Peyer's patch (tissue), 4 donors: ENCODE data around the gene NWD2. TPM values are rescaled to one million over a fixed set of nuclear protein-coding genes. Genes with fewer than 3 reads are reported as not detected.

ENCODE experiments used
- DNase-seq, 3 donors: peaks; one replicate each; pipeline ENCODE4 v3.0.0-alpha.2; 2017 to 2019
- H3K27ac ChIP-seq, 4 donors: fragments of 200-600 bp; sonication (generic); one replicate each; pipeline ENCODE4 v1.5.1; 2016 to 2019
- H3K27me3 ChIP-seq, 2 donors: fragments of 200-600 bp; sonication (generic); one replicate each; pipeline ENCODE4 v1.5.1; 2019
- H3K36me3 ChIP-seq, 3 donors: fragments of 200-600 bp; sonication (generic); one replicate each; pipeline ENCODE4 v1.5.1; 2016 to 2019
- H3K4me1 ChIP-seq, 4 donors: fragments of 200-600 bp; sonication (generic); one replicate each; pipeline ENCODE4 v1.5.1; 2016 to 2019
- H3K4me3 ChIP-seq, 4 donors: fragments of 200-600 bp; sonication (generic); 1 replicate in 3 of 4; 2 replicates in 1 of 4; pipeline ENCODE4 v1.5.1; 2016 to 2019; ENCODE audit warnings: mild to moderate bottlenecking in 1 of 4
- H3K9me3 ChIP-seq, 4 donors: fragments of 200-600 bp; sonication (generic); one replicate each; pipeline ENCODE4 v1.5.1; 2016 to 2019; ENCODE audit warnings: mild to moderate bottlenecking in 1 of 4
- CTCF ChIP-seq, 6 experiments: fragments of 450-650 bp in 4 of 6; fragments of 200-600 bp in 2 of 6; sonication (generic) in 1 of 6; IDR thresholded peaks; one replicate each; pipeline ENCODE4 v1.5.1; 2017 to 2019; ENCODE audit warnings: antibody characterized with exemption in 6 of 6, mild to moderate bottlenecking in 3 of 6, moderate library complexity in 1 of 6
- POLR2A ChIP-seq, 2 donors: fragments of 450-650 bp; IDR thresholded peaks; one replicate each; pipeline ENCODE4 v1.5.1; 2017; ENCODE audit warnings: antibody characterized with exemption in 2 of 2, mild to moderate bottlenecking in 2 of 2, moderate library complexity in 2 of 2
- total RNA-seq, 4 donors: library from RNA; depleted of rRNA; stranded (reverse); fragments of >200 nt; gene quantifications; one replicate each; pipeline ENCODE4 v1.1.0, GENCODE V29; 2016

NWD2 gene
- total RNA-seq, 4 donors from 2014 or later, result not detected

GRCh38 chr4:37447886-37448285, 203.3 kb downstream of the NWD2 start:
- no peaks in the 10 kb centered on the region for H3K4me1 ChIP-seq
- no peak overlapping the region for H3K27ac ChIP-seq
- TF ChIP-seq POLR2A (IDR thresholded peaks at IDR 0.05) (no peak), CTCF (IDR thresholded peaks at IDR 0.05) (no peak)
- DNase-seq, result no peak
- no peaks in the 10 kb centered on the region for H3K9me3 ChIP-seq
- H3K36me3 ChIP-seq, result no peaks in the 10 kb centered on the region
- H3K4me3 ChIP-seq, result no peak overlapping the region
- no peaks in the 10 kb centered on the region for H3K27me3 ChIP-seq

GRCh38 chr4:37450309-37450708, 205.8 kb downstream of the NWD2 start:
- Histone ChIP-seq H3K4me3 (no peak overlapping the region), H3K27me3 (no peaks in the 10 kb centered on the region), H3K4me1 (peaks cover 0 to 5% (median 0%) of the 10 kb centered on the region in 4 donors), H3K27ac (no peak overlapping the region), H3K36me3 (no peaks in the 10 kb centered on the region), H3K9me3 (no peaks in the 10 kb centered on the region)
- TF ChIP-seq CTCF (IDR thresholded peaks at IDR 0.05) (no peak), POLR2A (IDR thresholded peaks at IDR 0.05) (no peak)
- no peak for DNase-seq

GRCh38 chr4:37450911-37451310, 206.4 kb downstream of the NWD2 start:
- TF ChIP-seq CTCF (IDR thresholded peaks at IDR 0.05) (no peak), POLR2A (IDR thresholded peaks at IDR 0.05) (no peak)
- H3K27ac ChIP-seq, result no peak overlapping the region
- no peaks in the 10 kb centered on the region for H3K36me3 ChIP-seq
- no peaks in the 10 kb centered on the region for H3K27me3 ChIP-seq
- H3K9me3 ChIP-seq, result no peaks in the 10 kb centered on the region
- peaks cover 0 to 5% (median 0%) of the 10 kb centered on the region in 4 donors for H3K4me1 ChIP-seq
- no peak overlapping the region for H3K4me3 ChIP-seq
- no peak for DNase-seq

- no peak overlapping the region for H3K4me3 ChIP-seq
- H3K27ac ChIP-seq, result no peak overlapping the region
- no peak for DNase-seq
- peaks cover 0 to 5% (median 0%) of the 10 kb centered on the region in 4 donors for H3K4me1 ChIP-seq
- H3K36me3 ChIP-seq, result no peaks in the 10 kb centered on the region
- no peaks in the 10 kb centered on the region for H3K9me3 ChIP-seq
- TF ChIP-seq POLR2A (IDR thresholded peaks at IDR 0.05) (no peak), CTCF (IDR thresholded peaks at IDR 0.05) (no peak)
- H3K27me3 ChIP-seq, result no peaks in the 10 kb centered on the region
Measured at GRCh38 chr4:37451656-37452055, 207.1 kb downstream of the NWD2 start.

- Histone ChIP-seq H3K27me3 (no peaks in the 10 kb centered on the region), H3K27ac (peak overlapping the region in 2 of 4 donors; percentile 64 to 85), H3K9me3 (no peaks in the 10 kb centered on the region), H3K4me3 (peak overlapping the region; percentile 37 to 74 (median 48)), H3K36me3 (no peaks in the 10 kb centered on the region), H3K4me1 (peaks cover 0 to 5% (median 0%) of the 10 kb centered on the region in 4 donors)
- peak in 4 of 6 experiments; percentile 37 to 92 (median 88) for TF ChIP-seq CTCF (IDR thresholded peaks at IDR 0.05)
- TF ChIP-seq POLR2A (IDR thresholded peaks at IDR 0.05), result peak in 1 of 2 donors; percentile 33
- peak in 1 of 3 donors; percentile 82 for DNase-seq
Measured at GRCh38 chr4:37452952-37453280, 208.4 kb downstream of the NWD2 start.
